Left colon (tissue), 2 donors: ENCODE data around the gene GNG5. TPM values are rescaled to one million over a fixed set of nuclear protein-coding genes. Genes with fewer than 3 reads are reported as not detected.
"Not testable (repeated sequence)": the region's sequence is repeated elsewhere in the genome, so short reads cannot be mapped to it uniquely, and the experiment has no call there.

Experiments
- ATAC-seq: fragments of 200-7000 bp; cut with Tn5 transposase; one replicate; pipeline ENCODE4 v1.9.1; 2020; ENCODE audit warnings: mild to moderate bottlenecking, moderate library complexity
- DNase-seq, 2 donors: peaks; one replicate each; pipeline ENCODE4 v3.0.0-alpha.2; 2020
- intact Hi-C, 2 donors: fragments of 100-400 bp; cut with DNase I in 1 of 2; cut with micrococcal nuclease in 1 of 2; formaldehyde crosslinking; loops; one replicate each; pipeline versions ENCODE4 v1.11.2 to v1.14.0; 2022; cut with DNase I, micrococcal nuclease
- total RNA-seq, 2 donors: library from RNA; stranded (reverse); fragmentation: NEBNext Ultra II Directional; extraction: Animal tissue kit (Norgen Biotek cat#: 25700); gene quantifications; one replicate each; pipeline ENCODE4 v1.2.1, GENCODE V29; 2021
- donor health status: DM: no; HTN: no; CAD: no.
- donor health status: DM: yes; HTN: yes; CAD: no.

Gene GNG5
- total RNA-seq, 2 donors from 2014 or later = 126 to 148 TPM

DNA sequence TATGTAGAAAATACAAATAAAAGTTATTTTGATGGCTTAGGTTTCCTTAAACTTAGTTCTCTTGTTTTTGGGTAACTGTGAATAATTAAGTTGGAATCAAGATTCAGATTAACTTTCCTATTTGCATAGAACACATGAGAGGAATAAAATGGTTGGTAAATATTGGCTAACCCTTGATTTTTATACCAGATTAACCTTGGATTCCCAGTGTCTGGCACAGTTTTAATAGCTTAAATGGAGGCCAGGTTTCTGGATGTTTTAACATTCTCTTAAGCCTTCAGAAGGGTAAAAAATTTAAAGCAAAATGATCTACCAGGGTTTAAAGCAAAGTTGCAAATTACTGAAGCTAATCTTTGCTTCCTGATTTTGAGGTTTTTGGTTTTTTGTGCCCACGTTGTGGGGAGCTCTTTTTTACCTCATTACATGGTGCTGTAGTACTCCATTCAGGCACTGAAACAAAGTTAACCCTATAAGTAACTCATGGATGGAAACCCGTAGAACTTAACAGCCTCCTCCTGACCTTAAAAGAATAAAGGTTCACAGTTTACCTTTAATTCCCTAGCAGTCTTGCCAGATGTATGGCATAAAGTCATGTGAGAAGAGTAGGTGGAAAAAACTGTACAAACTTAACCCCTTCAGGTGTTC lies 8.6 kb downstream of the GNG5 start:
- intact Hi-C loops = no loop called here
- DNase-seq (no peak), ATAC-seq (no peak)

GRCh38 chr1:84496498-84496897 lies 9.9 kb downstream of the GNG5 start:
- DNase-seq = no peak
- intact Hi-C loops = no loop called here
- no peak for ATAC-seq

- no peak for ATAC-seq
- intact Hi-C loops = no loop called here
- DNase-seq = no peak
These were observed 12.6 kb downstream of the GNG5 start for GRCh38 chr1:84493747-84494146.

DNA sequence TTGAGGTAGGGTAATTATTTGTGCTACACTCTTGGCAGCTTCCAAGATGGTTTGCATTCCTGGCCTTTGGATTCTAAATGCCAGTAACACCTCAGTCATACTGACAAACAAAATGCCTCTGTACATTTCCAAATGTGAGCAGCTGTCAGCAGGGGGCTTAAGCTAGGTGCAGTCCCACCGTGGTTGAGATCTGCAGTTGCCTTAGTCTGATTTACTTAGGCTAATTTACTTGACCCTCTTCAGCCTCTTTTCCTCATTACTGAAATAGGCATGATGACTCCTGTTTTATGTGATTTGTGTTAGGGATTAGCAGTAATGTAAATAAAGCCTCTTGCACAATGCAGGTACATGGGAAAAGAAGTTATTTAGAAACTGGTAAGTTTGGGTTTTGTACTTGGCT lies 13.7 kb downstream of the GNG5 start:
- no peak for ATAC-seq
- intact Hi-C loops = no loop called here
- DNase-seq = no peak

- intact Hi-C loops = no loop called here
- no peak for ATAC-seq
- no peak for DNase-seq
These were observed 16.6 kb downstream of the GNG5 start for GRCh38 chr1:84489766-84490165.

- ATAC-seq (no peak), DNase-seq (no peak)
- intact Hi-C loops = no loop called here
These were observed 18.3 kb downstream of the GNG5 start for GRCh38 chr1:84488107-84488506.

DNA sequence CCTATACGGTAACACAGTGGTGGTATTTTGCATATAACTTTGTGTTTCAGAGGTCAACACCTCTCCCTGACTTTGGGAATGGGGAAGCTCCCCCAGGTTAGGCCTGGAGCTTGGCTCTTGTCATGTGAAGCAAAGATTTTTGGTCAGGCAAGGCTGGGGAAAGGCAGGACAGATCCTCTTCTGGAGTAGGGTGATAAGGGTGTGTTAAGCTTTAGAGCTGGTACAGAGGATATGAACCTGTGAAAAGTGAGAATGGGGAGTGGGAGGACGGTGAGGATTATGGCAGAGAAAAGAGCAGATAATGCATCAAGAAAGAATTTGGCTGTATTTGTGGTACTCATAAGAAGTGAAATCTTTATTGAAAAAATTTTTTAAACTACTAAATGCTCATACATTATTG lies 25.1 kb downstream of the GNG5 start:
- DNase-seq (no peak), ATAC-seq (no peak)
- intact Hi-C loops = no loop called here

GRCh38 chr1:84480650-84481049 lies 25.7 kb downstream of the GNG5 start:
- intact Hi-C loops = no loop called here
- DNase-seq (no peak), ATAC-seq (no peak)

GRCh38 chr1:84479998-84480397 lies 26.4 kb downstream of the GNG5 start:
- ATAC-seq (peak; percentile 24), DNase-seq (no peak)
- intact Hi-C loops = no loop called here

- DNase-seq (peak; percentile 56 to 81), ATAC-seq (peak; percentile 92)
- intact Hi-C loops = no loop called here
These were observed 27.2 kb downstream of the GNG5 start, which contains the start of gene RPF1 for GRCh38 chr1:84478876-84479868. Gene RPF1 (plus strand): TSS chr1:84479266. CDS start chr1:84479282, 16 bp downstream.

GRCh38 chr1:84476225-84476624 lies 30.2 kb downstream of the GNG5 start:
- no peak for ATAC-seq
- intact Hi-C loops = no loop called here
- no peak for DNase-seq

- ATAC-seq (no peak), DNase-seq (no peak)
- intact Hi-C loops = no loop called here
These were observed 39.1 kb downstream of the GNG5 start for GRCh38 chr1:84467298-84467697.

DNA sequence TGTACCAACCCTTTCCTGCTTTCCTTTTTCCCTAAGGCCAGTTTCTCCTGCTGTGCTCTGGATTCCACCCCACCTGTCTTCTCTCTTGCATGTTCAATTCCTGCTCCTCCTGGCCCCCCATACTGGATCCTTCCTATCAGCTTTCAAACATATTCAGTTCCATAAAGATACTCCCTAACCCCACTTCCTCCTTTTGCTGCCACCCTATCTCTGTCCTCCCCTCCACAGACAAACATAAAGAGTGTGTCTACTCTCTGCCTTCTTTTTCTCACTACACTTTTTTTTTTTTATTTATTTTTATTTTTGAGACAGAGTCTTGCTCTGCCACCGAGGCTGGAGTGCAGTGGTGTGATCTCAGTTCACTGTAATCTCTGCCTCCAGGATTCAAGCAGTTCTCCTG lies 44.3 kb downstream of the GNG5 start:
- intact Hi-C loops = no loop called here
- ATAC-seq (no peak), DNase-seq (no peak)

- intact Hi-C loops = no loop called here
- ATAC-seq (no peak), DNase-seq (no peak)
These were observed 53.9 kb downstream of the GNG5 start for GRCh38 chr1:84452436-84452835.

GRCh38 chr1:84450910-84451309 lies 55.5 kb downstream of the GNG5 start:
- ATAC-seq = no peak

DNA sequence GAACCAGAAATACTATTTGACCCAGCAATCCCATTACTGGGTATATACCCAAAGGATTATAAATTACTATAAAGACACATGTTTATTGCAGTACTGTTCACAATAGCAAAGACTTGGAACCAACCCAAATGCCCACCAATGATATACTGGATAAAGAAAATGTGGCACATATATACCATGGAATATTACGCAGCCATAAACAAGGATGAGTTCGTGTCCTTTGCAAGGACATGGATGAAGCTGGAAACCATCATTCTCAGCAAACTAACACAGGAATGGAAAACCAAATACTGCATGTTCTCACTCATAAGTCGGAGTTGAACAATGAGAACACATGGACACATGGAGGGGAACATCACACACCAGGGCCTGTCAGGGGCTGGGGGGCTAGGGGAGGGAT lies 57.7 kb downstream of the GNG5 start:
- DNase-seq, ATAC-seq: not testable (repeated sequence)
- intact Hi-C loops = loop anchor here in 1 of 2 donors (10.0 kb wide), 1 partner anchor 306 kb away; no protein-coding TSS in a partner anchor

More at GRCh38 chr1:84450910-84451309, 55.5 kb downstream of the GNG5 start:
- no peak for DNase-seq
- intact Hi-C loops = no loop called here
